Fibroblast of skin of scalp (primary cell): ENCODE results near the gene PHOSPHO2.
"Not testable (repeated sequence)": the region's sequence is repeated elsewhere in the genome, so short reads cannot be mapped to it uniquely, and the experiment has no call there.

Source experiments
- DNase-seq: peaks from one replicate; pipeline ENCODE4 v3.0.0-alpha.2; 2013

The PHOSPHO2 gene

DNA sequence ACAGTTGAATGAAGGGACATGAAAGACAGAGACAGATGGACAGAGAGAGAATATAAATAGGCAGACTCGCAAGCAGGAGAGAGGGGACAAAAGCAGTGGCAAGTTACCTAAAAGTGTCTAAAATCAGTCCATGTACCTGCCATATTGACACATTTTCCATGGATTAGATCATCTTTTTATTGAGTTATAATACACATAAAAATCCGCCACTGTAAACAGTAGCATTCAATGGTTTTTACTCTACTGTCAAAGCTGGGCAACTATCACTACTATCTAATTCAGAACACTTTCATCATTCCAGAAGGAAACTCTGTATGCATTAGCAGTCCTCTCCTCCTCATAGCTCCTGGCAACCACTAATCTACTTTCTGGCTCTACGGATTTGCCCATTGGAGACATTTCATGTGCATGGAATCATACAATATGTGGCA, 10.1 kb upstream of the PHOSPHO2 start:
- DNase-seq: no peak

DNA sequence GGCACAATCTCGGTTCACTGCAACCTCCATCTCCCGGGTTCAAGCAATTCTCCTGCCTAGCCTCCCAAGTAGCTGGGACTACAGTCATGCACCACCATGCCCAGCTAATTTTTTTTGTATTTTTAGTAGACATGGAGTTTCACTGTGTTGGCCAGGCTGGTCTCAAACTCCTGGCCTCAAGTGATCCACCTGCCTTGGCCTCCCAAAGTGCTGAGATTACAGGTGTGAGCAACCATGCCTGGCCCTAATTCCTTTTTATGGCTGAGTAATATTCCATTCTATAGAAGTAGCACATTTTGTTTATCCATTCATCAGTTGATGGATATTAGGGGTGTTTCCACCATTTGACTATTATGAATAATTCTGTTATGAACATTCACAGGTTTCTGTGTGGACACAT, 9.6 kb upstream of the PHOSPHO2 start:
- DNase-seq: not testable (repeated sequence)

DNA sequence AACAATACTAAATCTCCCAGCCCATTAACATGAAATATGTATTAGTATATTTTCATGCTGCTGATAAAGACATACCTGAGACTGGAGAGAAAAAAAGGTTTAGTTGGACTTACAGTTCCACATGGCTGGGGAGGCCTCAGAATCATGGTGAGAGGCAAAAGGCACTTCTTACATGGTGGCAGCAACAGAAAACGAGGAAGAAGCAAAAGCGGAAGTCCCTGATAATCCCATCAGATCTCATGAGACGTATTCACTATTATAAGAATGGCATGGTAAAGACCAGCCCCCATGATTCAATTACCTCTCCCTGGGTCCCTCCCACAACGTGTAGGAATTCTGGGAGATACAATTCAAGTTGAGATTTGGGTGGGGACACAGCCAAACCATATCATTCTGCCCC, 7.4 kb upstream of the PHOSPHO2 start:
- not testable (repeated sequence) for DNase-seq

DNA sequence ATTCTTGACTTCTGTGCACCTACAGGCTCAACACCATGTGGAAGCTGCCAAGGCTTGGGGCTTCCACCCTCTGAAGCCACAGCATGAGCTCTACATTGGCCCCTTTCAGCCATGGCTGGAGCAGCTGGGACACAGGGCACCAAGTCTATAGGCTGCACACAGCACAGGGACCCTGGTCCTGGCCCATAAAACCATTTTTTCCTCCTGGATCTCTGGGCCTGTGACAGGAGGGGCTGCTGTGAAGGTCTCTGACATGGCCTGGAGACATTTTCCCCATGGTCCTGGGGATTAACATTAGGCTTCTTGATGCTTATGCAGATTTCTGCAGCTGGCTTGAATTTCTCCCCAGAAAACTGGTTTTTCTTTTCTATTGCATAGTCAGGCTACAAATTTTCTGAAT, 6.3 kb upstream of the PHOSPHO2 start:
- not testable (repeated sequence) for DNase-seq

DNA sequence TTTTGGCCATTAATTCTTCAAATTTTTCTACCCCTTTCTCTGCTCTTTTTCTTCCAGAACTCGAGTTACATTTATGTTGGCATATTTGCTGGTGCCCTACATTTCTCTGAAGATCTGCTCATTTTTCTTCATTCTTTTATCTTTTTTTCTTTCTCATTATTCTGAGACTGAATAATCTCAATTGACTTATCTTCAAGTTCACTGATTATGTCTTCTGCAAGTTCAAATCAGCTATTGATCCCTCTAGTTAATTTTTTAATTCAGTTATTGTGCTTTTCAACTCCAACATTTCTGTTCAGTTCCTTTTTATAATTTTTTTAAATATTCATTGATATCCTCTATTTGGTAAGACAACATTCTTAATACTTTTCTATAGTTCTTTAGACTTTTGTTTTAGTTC, 3.3 kb upstream of the PHOSPHO2 start:
- DNase-seq: no peak

DNA sequence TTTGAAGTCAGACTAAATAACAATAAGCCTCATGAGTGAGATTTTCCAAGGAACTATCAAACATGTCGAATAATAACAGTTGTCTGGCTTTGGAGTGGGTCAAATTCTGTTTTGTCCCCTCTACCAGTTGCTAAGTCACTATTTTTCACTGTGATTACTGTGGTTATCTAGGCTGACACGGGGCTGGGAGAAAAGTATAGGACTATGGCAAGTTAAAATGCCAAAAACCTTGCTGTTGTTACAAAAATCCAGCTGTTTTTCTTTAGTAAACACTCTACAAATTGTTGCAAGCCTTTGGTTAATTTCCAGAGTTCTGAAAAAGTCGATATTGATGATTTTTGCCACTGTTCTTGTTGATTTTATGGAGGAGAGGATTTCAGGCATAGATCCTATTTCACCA, 1.6 kb upstream of the PHOSPHO2 start:
- DNase-seq: no peak

DNA sequence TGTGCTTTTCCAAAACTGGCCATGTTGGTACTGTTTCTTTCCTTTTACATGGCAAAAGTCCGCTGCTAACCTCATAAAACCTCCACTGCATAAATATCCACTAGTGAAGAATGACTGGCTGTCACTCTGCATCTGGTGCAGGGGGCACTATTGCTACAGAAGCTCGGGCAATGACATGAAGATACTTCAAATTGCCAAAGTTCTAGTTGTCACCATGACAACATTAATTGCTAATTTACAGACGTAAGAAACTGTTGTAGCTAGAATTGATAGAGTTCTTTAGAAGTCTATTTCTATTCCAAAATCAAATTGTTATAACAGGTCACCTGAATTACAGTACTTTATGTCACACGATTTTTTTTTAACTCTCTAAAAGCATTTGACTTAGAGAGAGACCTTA, 909 bp upstream of the PHOSPHO2 start:
- no peak for DNase-seq

DNA sequence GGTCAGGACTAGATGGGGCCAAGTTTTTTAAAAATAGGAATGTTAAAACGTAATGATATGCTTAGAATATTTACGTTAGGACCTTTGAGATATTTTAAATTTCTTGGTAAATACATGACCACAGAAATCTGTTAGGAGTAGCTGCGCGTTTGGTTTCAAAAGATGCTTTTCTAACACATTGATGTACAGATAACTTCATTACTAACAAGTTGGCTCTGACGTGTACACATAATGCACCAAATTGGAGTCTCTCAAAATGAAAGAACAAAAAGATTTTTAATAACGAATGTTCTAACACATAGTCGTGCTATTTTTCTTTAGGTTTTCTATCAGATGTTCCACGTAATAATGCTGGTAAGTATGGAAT, 608 bp downstream of the PHOSPHO2 start:
- no peak for DNase-seq

DNA sequence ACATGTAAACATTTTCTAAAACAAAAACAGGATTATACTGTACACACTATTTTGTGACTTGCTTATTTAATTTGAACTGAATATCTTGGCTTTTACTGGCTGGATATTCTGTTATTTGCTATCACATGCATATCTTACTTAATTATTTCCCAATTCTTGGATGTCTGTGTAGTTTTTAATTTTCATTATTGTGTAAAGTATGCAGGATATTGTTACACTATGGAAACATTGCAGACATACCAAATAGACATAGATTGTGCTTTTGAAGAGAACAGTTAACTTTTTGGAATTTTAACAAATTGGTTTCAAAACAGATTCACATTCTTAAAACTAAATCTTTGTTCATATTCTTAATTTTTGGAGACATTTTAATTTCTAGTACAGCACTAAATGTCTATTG, 2.1 kb downstream of the PHOSPHO2 start:
- DNase-seq: no peak

DNA sequence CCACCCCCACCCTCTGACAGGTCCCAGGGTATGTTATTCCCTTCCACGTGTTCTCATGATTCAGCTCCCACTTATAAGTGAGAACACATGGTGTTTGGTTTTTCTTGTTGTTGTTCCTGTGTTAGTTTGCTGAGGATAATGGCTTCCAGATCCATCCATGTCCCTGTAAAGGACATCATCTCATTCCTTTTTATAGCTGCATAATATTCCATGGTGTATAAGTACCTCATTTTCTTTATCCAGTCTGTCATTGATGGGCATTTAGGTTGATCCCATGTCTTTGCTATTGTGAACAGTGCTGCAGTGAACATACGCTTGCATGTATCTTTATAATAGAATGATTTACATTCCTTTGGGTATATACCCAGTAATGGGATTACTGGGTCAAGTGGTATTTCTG, 4.9 kb downstream of the PHOSPHO2 start:
- DNase-seq: not testable (repeated sequence)

DNA sequence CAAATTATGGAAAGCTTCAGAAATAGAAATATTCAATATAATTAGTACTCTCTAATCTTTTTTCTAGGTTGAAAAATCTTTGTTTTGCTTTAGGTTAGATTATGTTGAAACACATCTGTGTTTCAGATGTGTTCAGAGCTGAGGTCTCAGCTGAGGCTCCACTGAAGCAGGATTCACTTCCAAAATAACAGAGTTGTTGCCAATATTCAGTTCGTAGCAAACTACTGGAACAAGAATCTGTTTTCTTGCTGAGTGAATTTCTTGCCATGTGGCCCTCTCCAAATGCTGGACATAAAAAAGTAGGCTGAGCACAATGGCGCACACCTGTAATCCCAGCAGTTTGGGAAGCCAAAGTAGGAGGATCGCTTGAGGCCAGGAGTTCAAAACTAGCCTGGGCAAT, 8.7 kb downstream of the PHOSPHO2 start:
- DNase-seq: no peak

DNA sequence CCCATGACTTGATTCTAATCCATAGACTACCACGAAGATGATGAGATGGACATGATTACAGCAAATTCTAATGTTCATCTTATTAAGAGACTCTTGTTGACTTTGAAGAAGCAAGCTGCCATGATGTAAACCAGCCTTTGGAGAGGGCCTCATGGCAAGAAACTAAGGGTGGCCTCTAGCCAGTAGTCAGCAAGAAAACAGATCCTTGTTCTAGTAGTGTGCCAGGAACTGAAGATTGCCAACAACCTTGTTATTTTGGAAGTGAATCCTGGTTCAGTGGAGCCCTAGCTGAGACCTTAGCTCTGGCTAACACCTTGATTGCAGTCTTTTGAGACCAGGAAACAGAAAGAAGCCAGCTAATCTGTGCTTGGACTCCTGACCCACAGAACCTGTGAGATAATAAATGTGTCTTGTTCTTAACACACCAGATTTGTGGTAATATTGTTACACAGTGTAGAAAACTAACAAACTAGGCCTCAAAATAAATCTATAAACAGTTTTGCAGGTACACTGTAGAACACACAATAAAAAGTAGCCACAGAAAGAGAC, 10.0 kb downstream of the PHOSPHO2 start:
- no peak for DNase-seq

DNA sequence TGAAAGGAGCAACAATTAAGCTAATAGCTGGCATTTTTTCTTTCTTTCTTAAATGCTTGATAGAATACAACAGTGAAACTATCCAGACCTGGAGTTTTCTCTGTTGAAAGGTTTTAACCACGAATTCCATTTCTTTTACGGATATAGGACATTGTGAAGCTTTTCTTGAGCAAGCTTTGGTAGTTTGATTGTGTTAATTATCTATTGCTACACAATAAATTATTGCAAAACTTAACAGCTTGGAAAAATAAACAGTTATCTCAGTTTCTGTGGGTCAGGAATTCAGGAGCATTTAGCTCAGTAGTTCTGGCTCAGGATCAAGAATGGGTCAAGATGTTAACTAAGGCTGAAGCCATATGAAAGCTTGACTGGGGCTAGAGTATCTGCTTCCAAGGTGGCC, 11.7 kb downstream of the PHOSPHO2 start:
- DNase-seq: no peak

DNA sequence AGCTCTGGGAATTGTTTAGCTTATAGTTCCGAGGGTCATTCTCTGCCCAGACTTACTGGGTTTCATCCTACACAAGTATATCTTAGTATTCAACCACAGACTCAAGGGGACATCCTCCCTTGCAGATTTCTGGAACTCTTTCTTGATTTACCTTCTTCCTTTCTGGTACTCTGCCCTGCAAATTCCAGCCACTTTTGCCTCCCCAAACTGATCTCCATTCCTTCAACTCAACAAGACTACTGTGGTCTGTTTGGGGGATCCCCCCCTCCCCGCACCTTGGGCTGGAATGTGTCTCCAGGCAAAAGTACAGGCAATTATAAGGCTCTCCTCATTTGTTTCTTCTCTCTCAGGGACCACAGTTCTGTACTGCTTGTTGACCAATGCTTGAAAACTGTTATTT, 13.4 kb downstream of the PHOSPHO2 start:
- no peak for DNase-seq

DNA sequence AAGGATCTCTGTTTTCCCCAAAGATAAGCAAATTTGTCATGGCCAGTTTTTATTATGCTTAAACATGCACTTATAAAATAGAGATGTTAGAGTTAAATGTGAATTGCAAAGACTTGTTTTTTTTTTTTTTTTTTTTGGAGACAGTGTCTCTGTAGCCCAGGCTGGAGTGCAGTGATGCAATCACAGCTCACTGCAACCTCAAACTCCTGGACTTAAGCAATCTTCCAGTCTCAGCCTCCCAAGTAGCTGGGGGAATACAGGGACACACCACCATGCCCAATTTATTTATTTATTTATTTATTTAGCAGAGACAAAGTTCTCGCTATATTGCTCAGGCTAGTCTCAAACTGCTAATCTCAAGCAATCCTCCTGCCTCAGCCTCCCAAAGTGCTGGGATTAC, 15.1 kb downstream of the PHOSPHO2 start:
- DNase-seq: no peak

DNA sequence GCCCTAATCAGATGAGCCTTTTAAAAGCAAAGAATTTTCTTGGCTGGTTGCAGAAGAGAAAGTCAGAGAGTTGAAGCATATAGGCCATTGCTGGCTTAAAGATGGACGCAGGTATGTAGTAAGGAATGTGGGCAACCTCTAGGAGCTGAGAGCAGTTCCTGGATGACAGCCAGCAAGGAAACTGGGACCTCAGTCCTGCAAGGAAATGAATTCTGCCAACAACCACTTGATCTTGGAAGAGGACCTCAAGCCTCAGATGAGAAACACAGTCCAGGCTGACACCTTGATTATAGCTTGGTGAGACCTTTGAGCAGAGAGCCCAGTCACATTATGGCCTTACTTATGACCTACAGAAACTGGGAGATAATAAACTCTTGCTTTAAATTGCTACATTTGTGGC, 15.7 kb downstream of the PHOSPHO2 start:
- DNase-seq: no peak

DNA sequence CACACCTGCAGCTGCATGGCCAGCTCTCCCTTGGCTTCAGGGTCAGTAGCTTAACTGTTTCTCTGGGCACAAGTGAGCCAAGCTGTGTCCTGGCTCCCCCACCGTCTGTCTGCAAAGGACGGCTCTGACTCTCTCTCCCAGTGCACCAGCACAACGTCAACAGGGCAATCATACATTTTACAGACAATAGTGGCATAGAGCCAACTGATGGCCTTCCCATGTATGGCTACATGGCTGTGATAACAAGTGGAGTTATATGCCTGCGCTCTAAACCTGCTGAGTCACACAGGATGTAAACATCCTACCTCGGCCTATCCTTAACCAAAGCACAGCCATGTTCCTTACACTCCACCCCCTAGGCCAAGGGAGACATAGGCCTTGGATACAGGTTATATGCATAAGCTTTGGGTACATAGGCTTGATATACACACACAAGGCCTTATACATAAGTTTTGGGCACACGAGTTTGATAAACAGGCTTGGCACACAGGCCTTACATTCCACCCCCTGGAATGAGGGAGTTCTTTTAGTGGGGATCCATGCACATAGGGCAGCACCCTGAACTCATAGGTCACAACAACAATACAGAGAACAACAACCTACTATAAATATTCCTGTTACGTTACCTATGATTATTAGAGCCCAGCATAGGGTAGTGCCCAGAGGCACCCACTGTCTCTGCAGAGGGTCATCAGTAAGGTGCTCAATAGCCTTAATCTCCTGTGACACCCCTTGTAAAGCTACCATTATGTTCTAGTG, 17.7 kb downstream of the PHOSPHO2 start:
- DNase-seq: no peak

DNA sequence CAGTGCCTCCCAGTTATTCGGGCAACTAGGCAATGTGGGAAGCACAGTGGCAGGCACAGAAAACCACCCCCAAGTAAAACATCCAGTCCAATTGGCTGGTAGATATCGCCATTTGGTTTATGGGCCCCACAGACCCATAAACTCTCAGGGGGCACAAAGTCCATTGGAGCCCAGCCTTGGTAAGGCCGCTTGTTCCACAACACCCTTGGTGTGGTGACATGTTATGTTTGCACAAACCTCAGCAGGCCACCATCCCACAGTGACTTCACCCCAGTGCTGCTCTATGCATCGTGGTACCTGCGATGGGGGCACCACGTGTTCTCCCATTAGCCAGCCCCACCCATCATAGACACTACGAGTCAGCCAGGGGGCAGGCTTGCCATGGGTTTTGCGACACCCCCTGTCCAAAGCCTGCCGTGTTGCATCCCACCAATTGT, 18.5 kb downstream of the PHOSPHO2 start:
- no peak for DNase-seq

DNA sequence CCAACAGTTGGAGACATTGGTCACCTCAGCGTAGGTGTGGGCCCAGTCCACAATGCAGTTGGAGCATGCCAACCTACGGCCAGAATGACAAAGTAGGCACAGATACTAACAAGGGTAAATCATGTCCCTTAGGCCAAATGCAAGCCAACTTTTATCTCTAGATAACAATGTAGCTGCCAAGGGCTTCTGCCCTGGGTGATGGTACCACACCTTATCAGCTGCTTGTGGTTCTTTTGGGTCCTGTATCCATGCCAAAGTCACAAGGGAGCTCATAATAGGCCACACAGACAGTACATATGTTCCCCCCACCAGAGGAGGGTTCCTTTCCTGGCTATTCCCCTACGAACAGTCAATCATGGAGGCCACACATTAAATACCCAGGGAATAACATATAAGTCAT, 19.1 kb downstream of the PHOSPHO2 start:
- no peak for DNase-seq

DNA sequence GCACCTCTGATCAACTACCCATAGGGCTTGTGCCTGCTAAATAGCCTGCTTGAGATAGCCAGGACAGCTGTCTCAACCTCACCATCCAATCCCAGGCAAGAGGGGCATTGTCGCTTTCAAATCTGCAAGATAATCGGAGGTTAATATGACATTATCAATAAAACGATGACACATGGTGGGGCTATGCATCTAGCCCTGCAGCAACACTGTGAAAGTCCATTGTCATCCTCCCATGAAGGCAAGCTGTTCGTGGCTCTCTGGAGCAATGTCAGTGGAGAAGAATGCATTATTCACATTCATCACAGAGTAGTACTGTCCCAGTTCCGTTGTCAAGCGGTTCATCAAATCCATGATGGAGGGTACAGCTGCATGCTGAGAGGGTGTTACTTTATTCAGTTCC, 20.4 kb downstream of the PHOSPHO2 start:
- peak; percentile 20 for DNase-seq

DNA sequence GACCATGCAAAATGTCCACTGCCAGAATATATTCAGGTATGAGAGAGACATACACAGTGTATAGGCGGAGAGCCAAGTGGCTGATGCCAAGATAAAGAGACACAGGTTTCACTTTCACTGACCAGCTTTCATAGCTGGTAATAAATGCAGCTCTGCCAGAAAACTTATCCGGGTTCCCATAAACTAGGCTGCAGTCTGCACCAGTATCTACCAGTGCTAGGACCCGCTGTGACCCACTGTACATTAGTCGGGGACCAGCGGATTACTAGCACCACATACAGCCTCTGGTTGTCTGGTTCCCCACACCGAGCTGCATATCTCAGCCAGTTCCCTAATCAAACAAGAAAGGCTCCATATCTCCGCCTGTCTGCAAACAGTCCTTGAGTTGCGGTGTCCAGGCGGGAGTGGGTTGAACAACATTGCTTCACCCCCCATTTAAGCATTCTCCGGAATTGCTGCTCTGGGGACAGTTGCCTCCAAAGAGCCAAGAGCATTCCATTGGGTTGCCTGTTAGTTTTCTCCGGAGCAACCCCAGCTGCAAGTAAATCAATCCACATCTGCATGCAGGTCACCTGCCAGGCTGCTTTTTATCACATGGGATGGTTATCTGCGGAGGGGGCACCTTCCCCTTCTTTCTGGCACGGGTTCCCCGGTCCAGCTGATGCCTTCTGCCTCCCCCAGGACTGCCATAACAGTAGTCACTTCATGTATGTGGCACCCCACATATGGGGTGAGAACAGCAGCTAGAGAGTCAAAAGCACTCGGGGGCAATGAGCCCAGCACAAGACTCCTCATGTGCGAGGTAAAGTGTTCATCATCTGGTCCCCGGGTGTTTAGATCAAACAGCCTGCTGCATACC, 21.3 kb downstream of the PHOSPHO2 start:
- no peak for DNase-seq

DNA sequence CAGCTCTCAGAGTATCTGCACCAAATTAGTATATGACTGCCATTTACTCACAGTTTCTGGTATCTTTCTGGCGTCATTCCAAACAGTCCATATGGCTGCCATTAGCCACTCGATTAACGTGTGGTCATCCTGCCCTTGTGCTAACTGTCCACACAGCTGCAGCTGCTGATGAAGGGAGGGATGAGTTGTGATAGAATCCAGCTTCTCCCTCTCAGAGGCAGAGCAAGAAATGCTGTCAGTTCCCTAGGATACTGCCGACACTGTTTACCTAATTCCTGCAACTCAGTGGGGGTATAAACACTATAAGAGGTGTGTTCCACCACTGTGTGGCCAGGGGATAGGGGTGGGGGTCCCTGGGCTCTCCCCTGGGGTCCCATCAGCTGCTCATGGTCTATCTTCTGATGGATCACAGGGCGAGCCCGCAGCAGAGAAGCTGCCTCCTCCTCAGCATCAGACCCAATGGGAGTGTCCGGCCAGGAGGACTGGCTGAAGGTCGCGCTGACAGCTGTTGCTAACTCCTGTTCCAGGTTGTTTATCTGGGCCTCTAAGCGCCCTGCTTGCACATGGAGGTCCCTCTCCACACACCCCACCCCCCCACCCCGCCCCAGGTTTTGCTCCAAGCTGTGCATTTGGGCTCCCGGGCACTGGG, 22.1 kb downstream of the PHOSPHO2 start:
- peak; percentile 52 for DNase-seq
